GM23338 (cell line): ENCODE measurements around the gene STEAP1B.
A peak's percentile ranks its signal among the peaks of the same experiment; 100 is the strongest.
"Not testable (repeated sequence)": the region's sequence is repeated elsewhere in the genome, so short reads cannot be mapped to it uniquely, and the experiment has no call there.

ENCODE experiments used
- CTCF ChIP-seq, 2 experiments: fragments of 200-600 bp in 1 of 2; sonication (generic) in 1 of 2; conservative IDR thresholded peaks; 2 replicates each; pipeline versions ENCODE4 v1.5.1 to v1.6.1; 2016 to 2017; ENCODE audit warnings: antibody characterized with exemption in 2 of 2, low read depth in 2 of 2, mild to moderate bottlenecking in 2 of 2, moderate library complexity in 1 of 2
- ETS1 ChIP-seq: IDR thresholded peaks from 2 replicates; pipeline ENCODE4 v1.6.1; 2016; ENCODE audit warnings: antibody characterized with exemption
- EZH2 ChIP-seq: fragments of 200-600 bp; sonication (generic); IDR thresholded peaks from one replicate; pipeline ENCODE4 v1.8.0; 2017; ENCODE audit warnings: antibody characterized with exemption, mild to moderate bottlenecking, low read depth; ENCODE audit not compliant: unreplicated experiment
- EZH2phosphoT487 ChIP-seq: fragments of 200-600 bp; sonication (generic); IDR thresholded peaks from one replicate; pipeline ENCODE4 v1.8.1; 2018; ENCODE audit warnings: antibody characterized with exemption; ENCODE audit not compliant: unreplicated experiment
- NANOG ChIP-seq: IDR thresholded peaks from 2 replicates; pipeline ENCODE4 v1.6.1; 2016; ENCODE audit warnings: antibody characterized with exemption, borderline replicate concordance
- POLR2AphosphoS5 ChIP-seq: IDR thresholded peaks from 2 replicates; pipeline ENCODE4 v1.6.1; 2016; ENCODE audit warnings: antibody characterized with exemption, low read depth
- REST ChIP-seq: IDR thresholded peaks from one replicate; pipeline ENCODE4 v1.6.1; 2018; ENCODE audit warnings: antibody characterized with exemption; ENCODE audit not compliant: unreplicated experiment
- STAT1 ChIP-seq: IDR thresholded peaks from one replicate; pipeline ENCODE4 v1.6.1; 2016; ENCODE audit warnings: antibody characterized with exemption; ENCODE audit not compliant: unreplicated experiment
- ZNF114 ChIP-seq: fragments of 250-450 bp; sonication (Bioruptor Pico); IDR thresholded peaks from 2 replicates; pipeline ENCODE4 v1.5.0; 2020; ENCODE audit warnings: mild to moderate bottlenecking, moderate library complexity
- ZNF331 ChIP-seq: fragments of 250-450 bp; sonication (Bioruptor Pico); IDR thresholded peaks from 2 replicates; pipeline ENCODE4 v1.5.0; 2020; ENCODE audit warnings: low read depth, mild to moderate bottlenecking, moderate library complexity
- ZNF462 ChIP-seq: fragments of 250-450 bp; sonication (Bioruptor Pico); IDR thresholded peaks from 2 replicates; pipeline ENCODE4 v1.5.0; 2020; ENCODE audit warnings: mild to moderate bottlenecking, moderate library complexity

- not testable (repeated sequence) for TF ChIP-seq STAT1; POLR2AphosphoS5; REST; EZH2phosphoT487; EZH2; ETS1; NANOG; ZNF462 (CRISPR knock-in tag); ZNF331 (CRISPR knock-in tag); ZNF114 (CRISPR knock-in tag)
- peak; percentile 48 to 87 for TF ChIP-seq CTCF (conservative IDR thresholded peaks at IDR 0.05; ENCODE audit: low read depth in 2 of 2)
Observed at GRCh38 chr7:22504519-22504918, 4.5 kb upstream of the STEAP1B start.
